Progenitor cell of endocrine pancreas (in vitro differentiated cells): ENCODE results near the gene CIB1. TPM values are rescaled to one million over a fixed set of nuclear protein-coding genes. Genes with fewer than 3 reads are reported as not detected.
A peak's percentile ranks its signal among the peaks of the same experiment; 100 is the strongest.
"Not testable (repeated sequence)": the region's sequence is repeated elsewhere in the genome, so short reads cannot be mapped to it uniquely, and the experiment has no call there.

ENCODE experiments used
- DNase-seq: peaks from one replicate; pipeline ENCODE4 v3.0.0; 2021; ENCODE audit warnings: low spot score; ENCODE audit not compliant: unreplicated experiment
- H3K27ac Mint-ChIP-seq: 2 replicates; pipeline ENCODE4 v1.8.0; 2021; ENCODE audit warnings: mild to moderate bottlenecking, moderate library complexity, mixed read lengths
- H3K27me3 Mint-ChIP-seq: 2 replicates; pipeline ENCODE4 v1.8.0; 2021; ENCODE audit warnings: mixed read lengths
- H3K36me3 Mint-ChIP-seq: 2 replicates; pipeline ENCODE4 v1.8.0; 2022; ENCODE audit warnings: mixed read lengths; ENCODE audit not compliant: insufficient read depth
- H3K4me1 Mint-ChIP-seq: 2 replicates; pipeline ENCODE4 v1.8.0; 2021; ENCODE audit warnings: low read depth, mixed read lengths
- H3K4me3 Mint-ChIP-seq: 2 replicates; pipeline ENCODE4 v1.8.0; 2021; ENCODE audit warnings: low read depth, mild to moderate bottlenecking, moderate library complexity, mixed read lengths
- H3K9me3 Mint-ChIP-seq: 2 replicates; pipeline ENCODE4 v1.8.0; 2021; ENCODE audit warnings: low read depth, mixed read lengths
- total RNA-seq: library from RNA; stranded (reverse); gene quantifications from 2 replicates; pipeline ENCODE4 v1.2.1, GENCODE V29; 2021
- TF ChIP-seq, protein P1 (sequence below): fragments of 200-600 bp; sonication (generic); IDR thresholded peaks from one replicate; pipeline ENCODE4 v1.5.0; 2021; ENCODE audit warnings: antibody characterized with exemption, mild to moderate bottlenecking; ENCODE audit not compliant: unreplicated experiment

Gene CIB1
- total RNA-seq, 1 donor from 2014 or later, result 28.3 TPM

GRCh38 chr15:90189781-90190467, 43.8 kb downstream of the CIB1 start:
- no peaks in the 10 kb centered on the region for H3K27me3 Mint-ChIP-seq
- no peak for DNase-seq
- no peak overlapping the region for H3K27ac Mint-ChIP-seq
- no peaks in the 10 kb centered on the region for H3K9me3 Mint-ChIP-seq
- H3K4me1 Mint-ChIP-seq, result peaks cover 11% of the 10 kb centered on the region
- no peak overlapping the region for H3K4me3 Mint-ChIP-seq
- TF ChIP-seq, protein P1, sequence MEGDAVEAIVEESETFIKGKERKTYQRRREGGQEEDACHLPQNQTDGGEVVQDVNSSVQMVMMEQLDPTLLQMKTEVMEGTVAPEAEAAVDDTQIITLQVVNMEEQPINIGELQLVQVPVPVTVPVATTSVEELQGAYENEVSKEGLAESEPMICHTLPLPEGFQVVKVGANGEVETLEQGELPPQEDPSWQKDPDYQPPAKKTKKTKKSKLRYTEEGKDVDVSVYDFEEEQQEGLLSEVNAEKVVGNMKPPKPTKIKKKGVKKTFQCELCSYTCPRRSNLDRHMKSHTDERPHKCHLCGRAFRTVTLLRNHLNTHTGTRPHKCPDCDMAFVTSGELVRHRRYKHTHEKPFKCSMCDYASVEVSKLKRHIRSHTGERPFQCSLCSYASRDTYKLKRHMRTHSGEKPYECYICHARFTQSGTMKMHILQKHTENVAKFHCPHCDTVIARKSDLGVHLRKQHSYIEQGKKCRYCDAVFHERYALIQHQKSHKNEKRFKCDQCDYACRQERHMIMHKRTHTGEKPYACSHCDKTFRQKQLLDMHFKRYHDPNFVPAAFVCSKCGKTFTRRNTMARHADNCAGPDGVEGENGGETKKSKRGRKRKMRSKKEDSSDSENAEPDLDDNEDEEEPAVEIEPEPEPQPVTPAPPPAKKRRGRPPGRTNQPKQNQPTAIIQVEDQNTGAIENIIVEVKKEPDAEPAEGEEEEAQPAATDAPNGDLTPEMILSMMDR, result no peak
- H3K36me3 Mint-ChIP-seq, result no peaks in the 10 kb centered on the region

DNA sequence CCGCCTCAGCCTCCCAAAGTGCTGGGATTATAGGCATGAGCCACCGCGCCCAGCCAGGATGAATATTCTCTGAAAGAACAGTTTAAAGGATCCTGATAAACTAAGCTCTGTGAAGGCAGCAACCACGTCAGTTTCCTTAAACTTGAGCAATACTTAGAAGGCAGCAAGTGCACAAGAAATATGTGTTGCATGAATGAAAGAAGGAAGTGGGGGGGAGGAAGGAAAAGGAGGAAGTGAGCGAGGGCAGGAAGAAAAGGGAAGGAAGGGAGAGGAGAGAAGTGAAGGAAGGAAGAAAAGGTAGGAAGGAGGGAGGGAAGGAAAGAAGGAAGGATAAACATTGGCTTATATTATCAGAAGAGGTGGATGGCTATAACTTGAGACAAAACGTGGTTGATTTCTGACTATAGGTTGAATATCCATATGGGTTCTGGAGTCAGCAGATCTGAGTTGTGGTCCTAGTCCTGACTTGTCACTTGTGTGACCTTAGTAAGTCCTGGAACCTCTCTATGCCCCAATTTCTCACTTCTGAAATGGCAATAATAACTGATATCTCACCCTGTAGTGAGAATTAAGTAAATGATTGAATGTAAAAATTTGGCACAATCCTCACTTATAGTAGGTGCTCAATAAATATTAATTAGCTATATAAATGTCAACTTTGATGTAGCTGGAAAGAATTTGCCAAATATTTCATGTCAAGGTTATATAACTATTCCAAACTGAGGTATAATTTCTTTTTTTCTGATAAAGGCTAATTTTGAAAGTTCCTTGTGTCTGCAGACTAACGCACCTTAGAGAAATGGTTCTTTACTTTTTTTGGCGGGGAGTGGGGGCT, 44.6 kb downstream of the CIB1 start:
- H3K4me3 Mint-ChIP-seq, result no peak overlapping the region
- H3K27me3 Mint-ChIP-seq, result no peaks in the 10 kb centered on the region
- peaks cover 10% of the 10 kb centered on the region for H3K4me1 Mint-ChIP-seq
- H3K36me3 Mint-ChIP-seq, result no peaks in the 10 kb centered on the region
- no peak for DNase-seq
- H3K9me3 Mint-ChIP-seq, result no peaks in the 10 kb centered on the region
- no peak overlapping the region for H3K27ac Mint-ChIP-seq
- TF ChIP-seq, protein P1, result no peak

GRCh38 chr15:90188065-90188464, 45.7 kb downstream of the CIB1 start:
- H3K4me1 Mint-ChIP-seq, DNase-seq, H3K9me3 Mint-ChIP-seq, H3K27ac Mint-ChIP-seq, H3K27me3 Mint-ChIP-seq, H3K36me3 Mint-ChIP-seq, H3K4me3 Mint-ChIP-seq: not testable (repeated sequence)

DNA sequence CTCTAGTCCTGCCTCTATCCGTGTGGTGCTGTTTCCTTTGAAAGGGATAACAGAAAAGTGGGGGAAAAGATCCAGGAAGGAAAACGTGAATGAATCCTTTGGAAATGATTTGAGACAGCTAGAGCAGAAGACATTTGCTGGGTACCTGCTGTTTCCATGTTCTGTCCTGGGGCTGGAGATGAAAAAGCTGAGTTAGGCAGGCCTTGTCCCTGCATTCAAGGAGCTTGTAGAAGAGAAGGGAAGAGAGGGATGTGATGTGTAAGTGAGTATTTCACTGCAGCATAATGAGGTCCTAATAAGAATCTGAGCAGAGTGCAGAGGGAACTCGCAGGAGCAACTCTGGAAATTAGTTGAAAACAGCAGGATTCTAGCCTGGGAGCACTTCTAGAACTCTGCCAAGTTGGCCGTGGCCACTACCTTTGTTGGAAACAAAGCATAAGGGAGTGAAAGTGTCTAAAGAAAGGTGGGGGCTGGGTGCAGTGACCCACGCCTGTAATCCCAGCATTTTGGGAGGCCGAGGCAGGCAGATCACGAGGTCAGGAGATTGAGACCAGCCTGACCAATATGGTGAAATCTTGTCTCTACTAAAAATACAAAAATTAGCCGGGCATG, 46.4 kb downstream of the CIB1 start:
- Mint-ChIP-seq H3K36me3 (no peaks in the 10 kb centered on the region), H3K9me3 (no peaks in the 10 kb centered on the region), H3K27me3 (no peaks in the 10 kb centered on the region), H3K27ac (no peak overlapping the region), H3K4me1 (peaks cover 7% of the 10 kb centered on the region), H3K4me3 (no peak overlapping the region)
- TF ChIP-seq, protein P1, result no peak
- DNase-seq, result no peak

GRCh38 chr15:90184786-90185704, 48.7 kb downstream of the CIB1 start:
- Mint-ChIP-seq H3K27me3 (no peaks in the 10 kb centered on the region), H3K9me3 (no peaks in the 10 kb centered on the region), H3K4me1 (peaks cover 9% of the 10 kb centered on the region), H3K36me3 (no peaks in the 10 kb centered on the region), H3K27ac (peak overlapping the region; percentile 92), H3K4me3 (peak overlapping the region; percentile 71)
- DNase-seq, result peak; percentile 63
- TF ChIP-seq, protein P1, result no peak
